ENCODE data around the gene TMEM94.
A peak's percentile ranks its signal among the peaks of the same experiment; 100 is the strongest.

TMEM94 gene

DNA sequence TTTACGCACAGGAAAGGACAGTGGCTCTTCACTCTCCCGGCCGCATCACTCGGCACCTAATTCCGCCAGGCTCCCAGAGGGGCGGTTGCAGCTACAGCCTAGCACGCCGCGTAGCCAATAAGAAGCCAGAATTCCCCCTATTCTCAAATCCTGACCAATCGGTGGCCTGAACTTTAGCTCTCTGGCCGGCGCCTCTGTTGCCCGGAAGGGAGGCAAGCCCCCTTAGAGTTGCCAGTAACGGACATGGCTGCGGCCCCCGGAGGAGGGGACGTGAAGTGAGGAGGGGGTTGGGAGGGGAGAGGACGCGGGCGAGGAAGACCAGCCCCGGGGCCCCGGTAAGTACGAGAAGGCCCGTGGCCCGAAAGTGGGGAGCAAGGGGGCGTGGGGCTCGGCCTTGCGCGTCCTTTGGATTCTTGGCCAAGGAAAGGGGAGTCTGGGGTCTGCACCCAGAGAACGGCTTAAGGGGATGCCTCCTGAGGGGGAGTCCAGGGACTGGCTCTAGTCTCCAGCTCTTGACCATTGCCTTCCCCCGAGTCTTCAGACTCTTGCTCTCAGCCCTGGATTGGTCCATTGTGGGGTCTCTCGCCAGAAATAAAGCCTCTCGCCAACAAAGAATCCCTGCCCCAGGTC is at the start of gene TMEM94:
TSS of gene TMEM94 (plus strand) at position 219 of the 630 bp plus-strand sequence. CDS start 15,271 bp downstream, outside the sequence.
- DNase-seq (ENCODE audit: insufficient read length, low spot score): peak; percentile 63
- FAIRE-seq: no peak
- TF ChIP-seq, protein P1, sequence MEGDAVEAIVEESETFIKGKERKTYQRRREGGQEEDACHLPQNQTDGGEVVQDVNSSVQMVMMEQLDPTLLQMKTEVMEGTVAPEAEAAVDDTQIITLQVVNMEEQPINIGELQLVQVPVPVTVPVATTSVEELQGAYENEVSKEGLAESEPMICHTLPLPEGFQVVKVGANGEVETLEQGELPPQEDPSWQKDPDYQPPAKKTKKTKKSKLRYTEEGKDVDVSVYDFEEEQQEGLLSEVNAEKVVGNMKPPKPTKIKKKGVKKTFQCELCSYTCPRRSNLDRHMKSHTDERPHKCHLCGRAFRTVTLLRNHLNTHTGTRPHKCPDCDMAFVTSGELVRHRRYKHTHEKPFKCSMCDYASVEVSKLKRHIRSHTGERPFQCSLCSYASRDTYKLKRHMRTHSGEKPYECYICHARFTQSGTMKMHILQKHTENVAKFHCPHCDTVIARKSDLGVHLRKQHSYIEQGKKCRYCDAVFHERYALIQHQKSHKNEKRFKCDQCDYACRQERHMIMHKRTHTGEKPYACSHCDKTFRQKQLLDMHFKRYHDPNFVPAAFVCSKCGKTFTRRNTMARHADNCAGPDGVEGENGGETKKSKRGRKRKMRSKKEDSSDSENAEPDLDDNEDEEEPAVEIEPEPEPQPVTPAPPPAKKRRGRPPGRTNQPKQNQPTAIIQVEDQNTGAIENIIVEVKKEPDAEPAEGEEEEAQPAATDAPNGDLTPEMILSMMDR (IDR thresholded peaks at IDR 0.05; ENCODE audit: insufficient read depth, missing control alignments): no peak

DNA sequence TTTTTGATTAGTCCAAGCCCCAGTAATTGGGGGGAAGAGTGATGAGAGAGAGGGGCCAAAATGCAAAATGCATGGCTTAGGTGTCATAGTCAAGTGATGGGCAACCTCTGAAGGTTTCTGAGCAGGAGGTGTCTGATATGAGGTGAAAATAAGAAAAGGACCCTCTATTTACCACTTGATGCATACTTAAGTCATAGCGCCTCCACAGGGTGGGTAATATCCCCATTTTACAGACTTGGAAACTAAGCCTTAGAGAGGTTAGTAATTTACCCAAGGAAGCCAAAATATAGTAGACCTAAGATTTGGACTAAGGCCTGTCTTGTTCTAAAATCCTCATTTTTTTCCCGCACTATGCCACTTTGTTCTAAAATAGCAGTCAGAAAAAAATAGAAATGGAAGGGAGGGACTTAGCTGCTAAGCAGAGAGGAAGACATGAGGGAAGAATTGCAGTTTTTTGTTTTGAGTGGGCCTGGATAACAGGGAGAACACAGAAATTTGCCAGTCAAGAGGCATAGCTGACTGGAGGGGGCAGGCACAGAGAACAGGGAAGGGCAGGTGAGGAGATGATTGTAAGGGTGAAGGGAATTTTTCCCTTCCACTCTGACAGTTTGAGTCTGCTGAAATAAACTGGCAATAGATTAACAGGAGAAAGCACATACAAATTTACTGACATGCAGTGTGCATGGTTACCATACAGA is 48.6 kb upstream of the TMEM94 start:
- TF ChIP-seq, protein P1 (IDR thresholded peaks at IDR 0.05; ENCODE audit: insufficient read depth, missing control alignments): no peak
- DNase-seq (ENCODE audit: insufficient read length, low spot score): no peak
- no peak for FAIRE-seq

DNA sequence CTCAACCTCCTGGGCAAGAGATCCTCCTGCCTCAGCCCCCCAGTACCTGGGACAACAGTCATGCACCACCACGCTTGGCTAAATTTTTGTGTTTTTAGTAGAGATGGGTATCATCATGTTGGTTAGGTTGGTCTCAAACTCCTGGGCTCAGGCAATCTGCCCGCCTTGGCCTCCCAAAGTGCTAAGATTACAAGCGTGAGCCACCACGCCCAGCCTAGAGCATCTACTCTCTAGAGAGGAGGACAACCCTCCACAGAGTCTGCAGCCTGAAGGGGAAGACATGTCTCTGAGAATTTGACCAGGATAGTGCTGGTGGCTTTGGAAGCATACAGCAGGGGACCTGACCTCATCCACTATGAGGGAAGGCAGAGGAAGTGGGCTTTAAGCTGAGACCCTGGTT is 46.3 kb upstream of the TMEM94 start:
- TF ChIP-seq, protein P1 (IDR thresholded peaks at IDR 0.05; ENCODE audit: insufficient read depth, missing control alignments): no peak
- FAIRE-seq: no peak

DNA sequence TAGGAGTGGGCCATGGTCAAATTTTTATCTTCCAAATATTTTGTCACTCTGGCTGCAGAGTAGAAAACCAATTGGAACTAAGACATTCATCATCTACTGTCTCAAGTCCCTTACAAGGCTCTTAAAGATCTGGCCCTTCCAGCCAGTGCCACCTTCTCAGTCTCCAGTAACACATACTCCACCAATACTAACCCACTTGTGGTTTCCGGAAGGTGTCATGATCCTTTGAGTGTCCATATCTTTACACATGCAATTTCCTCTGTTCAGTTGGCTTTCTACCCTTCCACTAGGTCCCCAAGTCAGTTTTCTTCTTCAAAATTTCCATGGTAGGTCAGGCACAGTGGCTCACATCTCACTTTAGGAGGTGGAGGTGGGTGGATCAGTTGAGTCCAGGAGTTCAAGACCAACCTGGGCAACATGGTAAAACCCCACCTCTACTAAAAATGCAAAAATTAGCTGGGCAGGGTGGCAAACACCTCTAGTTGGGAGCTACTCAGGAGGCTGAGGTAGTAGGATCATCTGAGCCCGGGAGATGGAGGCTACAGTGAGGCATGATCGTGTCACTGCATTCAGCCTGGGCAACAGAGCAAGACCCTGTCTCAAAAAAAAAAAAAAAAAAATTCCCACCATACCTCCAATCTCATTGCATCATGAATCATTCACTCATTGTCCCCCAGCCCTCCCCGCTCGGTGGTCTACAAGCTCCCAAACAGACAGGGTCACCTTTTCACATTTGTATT is 44.9 kb upstream of the TMEM94 start:
- TF ChIP-seq, protein P1 (IDR thresholded peaks at IDR 0.05; ENCODE audit: insufficient read depth, missing control alignments): no peak
- no peak for DNase-seq (ENCODE audit: insufficient read length, low spot score)
- no peak for FAIRE-seq

More for the DNA sequence above, 46.3 kb upstream of the TMEM94 start:
- no peak for DNase-seq (ENCODE audit: insufficient read length, low spot score)

DNA sequence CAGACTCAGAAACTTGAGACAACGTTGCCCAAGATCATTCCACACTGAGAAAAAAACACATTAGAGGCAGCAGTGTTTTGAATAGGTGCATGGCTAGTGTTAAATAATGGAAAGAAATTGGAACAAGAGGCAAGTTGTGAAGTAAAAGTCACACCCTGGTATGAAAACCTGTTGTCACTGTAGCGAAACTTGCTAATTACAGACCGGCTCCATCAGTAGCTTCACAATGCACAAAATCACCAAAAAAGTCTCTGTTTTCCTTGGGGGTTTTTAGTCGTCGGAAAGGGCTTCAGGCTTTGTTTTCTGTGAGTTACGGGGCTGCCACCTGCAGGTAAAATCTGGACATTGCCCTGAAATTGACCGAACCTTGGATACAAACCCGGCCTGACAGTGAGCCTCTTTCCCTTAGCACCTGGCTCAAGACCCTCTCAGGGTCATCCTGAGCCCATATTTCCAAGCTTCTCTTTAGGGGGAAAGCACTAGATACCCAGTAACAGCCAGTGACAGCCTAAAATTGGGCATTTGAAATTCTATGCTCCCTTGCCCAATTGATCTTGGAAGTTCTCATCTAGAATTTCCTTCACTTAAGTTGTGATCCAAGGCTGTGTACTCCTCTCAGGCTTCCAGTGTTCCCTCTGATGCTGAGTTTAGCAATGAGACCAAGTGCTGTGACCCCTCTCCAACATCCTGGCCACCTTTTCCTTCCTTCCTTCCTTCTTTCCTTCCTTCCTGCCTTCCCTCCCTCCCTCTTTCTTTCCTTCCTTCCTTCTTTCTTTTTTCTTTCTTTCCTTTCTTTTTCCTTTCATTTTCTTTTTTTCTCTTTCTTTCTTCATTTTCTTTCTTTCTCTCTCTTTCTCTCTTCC is 43.7 kb upstream of the TMEM94 start:
- TF ChIP-seq, protein P1 (IDR thresholded peaks at IDR 0.05; ENCODE audit: insufficient read depth, missing control alignments): peak; percentile 99
- FAIRE-seq (no peak), DNase-seq (ENCODE audit: insufficient read length, low spot score) (peak; percentile 47)

DNA sequence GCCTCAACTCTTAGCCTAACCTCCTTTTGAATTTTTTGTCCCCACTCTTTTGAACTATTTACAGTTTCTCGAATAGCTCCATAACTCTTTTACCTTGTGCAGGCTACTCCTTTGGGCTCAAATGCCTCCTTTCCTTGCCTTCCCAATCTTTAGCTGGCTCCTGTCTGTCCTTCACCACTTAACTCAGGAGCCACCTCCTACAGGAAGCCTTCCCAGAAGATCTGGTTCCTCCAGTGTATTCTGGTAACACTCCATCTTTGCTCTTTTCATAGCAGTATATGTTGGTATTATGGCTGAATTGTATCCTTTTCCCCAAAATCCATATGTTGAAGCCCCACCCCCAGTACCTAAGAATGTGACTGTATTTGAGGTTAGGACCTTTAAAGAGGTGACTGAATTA is 41.9 kb upstream of the TMEM94 start:
- DNase-seq (ENCODE audit: insufficient read length, low spot score): no peak
- TF ChIP-seq, protein P1 (IDR thresholded peaks at IDR 0.05; ENCODE audit: insufficient read depth, missing control alignments): no peak
- FAIRE-seq: no peak

All from D721Med (cell line).